GM12878 (cell line): ENCODE results near the gene GPR89B.

Experiments used
- ATF3 ChIP-seq: IDR thresholded peaks from 2 replicates; pipeline ENCODE4 v1.6.1; 2011; ENCODE audit warnings: low read depth, mild to moderate bottlenecking, low read length, moderate library complexity, borderline replicate concordance; ENCODE audit errors: extremely low read depth
- EP300 ChIP-seq, 2 experiments: fragments of 150-350 bp in 1 of 2; IDR thresholded peaks; 2 replicates each; pipeline ENCODE4 v1.6.1; 2011 to 2012; ENCODE audit warnings: low read depth in 2 of 2, low read length in 2 of 2, borderline replicate concordance in 1 of 2, improper control_type of control experiment in 1 of 2, inconsistent platforms in 1 of 2; ENCODE audit not compliant: control insufficient read depth in 1 of 2
- EZH2 ChIP-seq: IDR thresholded peaks from 2 replicates; pipeline ENCODE4 v1.6.1; 2012; ENCODE audit warnings: low read depth, mild to moderate bottlenecking, control low read depth, inconsistent platforms, low read length, borderline replicate concordance; ENCODE audit not compliant: control insufficient read depth
- MYC ChIP-seq: IDR thresholded peaks from 2 replicates; pipeline ENCODE4 v1.6.1; 2011; ENCODE audit warnings: mild to moderate bottlenecking, low read length, moderate library complexity, inconsistent platforms; ENCODE audit not compliant: insufficient read depth, insufficient replicate concordance, insufficient read length, severe bottlenecking
- NR2C1 ChIP-seq: fragments of 450-650 bp; IDR thresholded peaks from 2 replicates; pipeline ENCODE4 v1.6.1; 2017; ENCODE audit warnings: antibody characterized with exemption, mild to moderate bottlenecking, moderate library complexity
- ZBTB11 ChIP-seq: fragments of 450-650 bp; formaldehyde crosslinking; IDR thresholded peaks from 2 replicates; pipeline ENCODE4 v1.5.0; 2022; ENCODE audit warnings: mild to moderate bottlenecking, missing genetic modification characterization

- TF ChIP-seq EZH2 = no peak
- no peak for TF ChIP-seq EP300 (IDR thresholded peaks at IDR 0.05; ENCODE audit: borderline replicate concordance in 1 of 2, control insufficient read depth in 1 of 2, low read depth in 2 of 2, low read length in 2 of 2)
- TF ChIP-seq NR2C1 = no peak
- TF ChIP-seq ZBTB11 = no peak
- no peak for TF ChIP-seq ATF3
- TF ChIP-seq MYC = no peak
Observed at GRCh38 chr1:147904726-147905125, 23.5 kb upstream of the GPR89B start.
